Ecto neural progenitor cell (in vitro differentiated cells): ENCODE results near the gene CARD19.

Experiments
- DNase-seq: peaks from one replicate; pipeline ENCODE4 v3.0.0-alpha.2; 2018; ENCODE audit warnings: low spot score

Gene CARD19, protein sequence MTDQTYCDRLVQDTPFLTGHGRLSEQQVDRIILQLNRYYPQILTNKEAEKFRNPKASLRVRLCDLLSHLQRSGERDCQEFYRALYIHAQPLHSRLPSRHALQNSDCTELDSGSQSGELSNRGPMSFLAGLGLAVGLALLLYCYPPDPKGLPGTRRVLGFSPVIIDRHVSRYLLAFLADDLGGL

GRCh38 chr9:93096131-93096802 lies at the start of gene CARD19:
CARD19 (plus strand) TSS chr9:93096217; CDS start chr9:93096346, 129 bp downstream.
- DNase-seq = no peak

- no peak for DNase-seq
Measured at GRCh38 chr9:93048566-93049448, 47.2 kb upstream of the CARD19 start.

DNA sequence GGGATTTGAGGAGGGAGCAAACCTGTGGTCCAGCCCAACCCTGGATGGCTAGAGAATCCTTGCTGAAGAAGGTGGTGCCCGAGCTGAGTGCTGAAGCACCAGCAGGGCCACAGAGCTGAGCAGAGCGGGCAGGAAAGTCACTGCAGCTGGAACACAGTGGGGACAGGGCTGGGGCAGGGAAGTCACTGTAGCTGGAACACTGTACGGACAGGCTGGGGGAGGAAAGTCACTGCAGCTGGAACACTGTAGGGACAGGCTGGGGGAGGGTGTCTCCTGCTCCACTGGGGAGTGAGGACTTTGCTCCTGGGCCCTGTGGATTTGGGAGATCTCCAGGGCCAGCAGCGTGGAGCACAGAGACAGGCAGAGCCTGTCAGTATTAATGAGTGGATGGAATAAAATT lies 46.5 kb upstream of the CARD19 start:
- no peak for DNase-seq

DNA sequence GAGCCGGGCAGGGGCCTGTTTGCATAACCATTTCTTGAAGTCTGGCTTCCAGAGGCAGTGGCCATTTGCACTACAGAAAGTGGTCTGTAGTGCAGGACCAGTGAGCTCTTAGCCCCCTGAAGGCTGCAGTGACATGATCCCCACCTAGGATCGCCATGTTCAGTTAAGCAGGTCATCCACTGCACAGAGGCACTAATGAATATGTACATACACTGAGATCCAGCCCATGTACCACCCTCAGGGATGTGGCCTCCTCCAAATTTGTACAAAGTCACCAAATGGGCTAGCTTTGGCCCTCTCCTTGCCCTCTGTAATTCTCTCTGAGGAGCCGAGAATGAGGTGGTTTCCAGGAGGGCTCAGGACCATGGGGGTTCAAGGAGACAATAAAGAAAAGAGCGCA lies 45.8 kb upstream of the CARD19 start:
- DNase-seq = no peak

- DNase-seq = no peak
Measured at GRCh38 chr9:93051680-93052089, 44.3 kb upstream of the CARD19 start.

DNA sequence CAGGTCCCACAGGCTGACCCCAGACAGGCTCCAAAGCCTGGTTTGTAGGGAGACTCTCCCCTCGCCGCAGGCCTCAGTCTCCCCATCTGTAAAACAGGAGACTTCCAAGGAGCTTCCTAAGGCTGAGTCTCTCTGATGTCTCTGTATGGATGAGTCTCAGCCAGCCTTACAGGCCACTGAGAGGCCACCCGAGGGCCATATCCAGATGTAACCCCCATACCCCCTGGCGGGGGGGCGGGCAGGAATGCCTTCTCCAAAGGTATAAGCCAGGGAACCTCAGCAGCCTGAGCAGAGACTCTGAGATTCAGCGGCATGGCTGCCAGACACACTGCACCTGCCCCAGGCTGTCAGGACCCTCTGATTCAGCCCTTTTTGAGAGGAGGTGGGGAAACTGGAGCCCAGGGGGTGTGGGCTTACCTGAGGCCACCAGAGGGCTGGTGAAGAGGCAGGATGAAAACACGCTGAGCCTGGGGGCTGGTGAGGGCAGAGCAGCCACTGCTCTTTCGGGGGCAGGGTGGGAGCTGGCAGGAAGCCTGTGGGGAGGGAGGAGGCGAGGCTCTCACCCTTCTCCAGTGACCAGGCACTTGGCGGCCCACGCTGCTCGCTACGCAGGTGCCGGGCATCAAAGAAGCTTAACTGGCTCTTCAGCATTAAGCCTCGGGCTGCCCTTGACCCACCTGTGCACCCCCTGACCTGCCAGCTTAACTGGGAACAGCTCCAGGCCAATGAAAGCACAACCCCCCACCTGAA lies 43.1 kb upstream of the CARD19 start:
- DNase-seq = no peak

DNA sequence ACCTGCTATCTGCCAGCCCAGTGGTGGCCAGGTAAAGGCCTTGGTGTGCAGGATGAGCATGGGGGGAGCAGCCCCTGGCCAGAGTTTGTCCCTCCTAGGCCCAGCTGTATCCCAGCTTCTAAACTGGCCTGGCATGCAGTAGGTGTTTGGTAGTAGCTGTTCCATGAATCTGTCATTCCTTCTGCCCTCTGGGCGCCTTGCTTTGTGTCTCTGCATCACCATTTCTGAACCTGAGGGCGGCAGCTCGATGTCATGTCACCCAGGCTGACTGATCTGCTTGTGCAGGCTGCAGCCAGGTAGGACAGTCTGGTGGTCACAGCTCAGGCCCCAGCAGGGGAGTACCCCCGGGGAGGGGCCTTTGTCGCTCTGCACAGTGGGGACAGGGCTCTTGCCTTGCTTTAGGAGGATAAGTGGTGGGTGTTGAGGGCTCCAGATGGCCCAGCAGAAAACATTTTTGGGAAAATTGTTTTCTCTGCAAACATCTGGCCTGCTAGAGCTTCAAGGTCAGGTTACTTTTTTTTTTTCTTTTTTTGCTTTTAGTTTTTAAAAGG lies 42.2 kb upstream of the CARD19 start:
- no peak for DNase-seq

DNA sequence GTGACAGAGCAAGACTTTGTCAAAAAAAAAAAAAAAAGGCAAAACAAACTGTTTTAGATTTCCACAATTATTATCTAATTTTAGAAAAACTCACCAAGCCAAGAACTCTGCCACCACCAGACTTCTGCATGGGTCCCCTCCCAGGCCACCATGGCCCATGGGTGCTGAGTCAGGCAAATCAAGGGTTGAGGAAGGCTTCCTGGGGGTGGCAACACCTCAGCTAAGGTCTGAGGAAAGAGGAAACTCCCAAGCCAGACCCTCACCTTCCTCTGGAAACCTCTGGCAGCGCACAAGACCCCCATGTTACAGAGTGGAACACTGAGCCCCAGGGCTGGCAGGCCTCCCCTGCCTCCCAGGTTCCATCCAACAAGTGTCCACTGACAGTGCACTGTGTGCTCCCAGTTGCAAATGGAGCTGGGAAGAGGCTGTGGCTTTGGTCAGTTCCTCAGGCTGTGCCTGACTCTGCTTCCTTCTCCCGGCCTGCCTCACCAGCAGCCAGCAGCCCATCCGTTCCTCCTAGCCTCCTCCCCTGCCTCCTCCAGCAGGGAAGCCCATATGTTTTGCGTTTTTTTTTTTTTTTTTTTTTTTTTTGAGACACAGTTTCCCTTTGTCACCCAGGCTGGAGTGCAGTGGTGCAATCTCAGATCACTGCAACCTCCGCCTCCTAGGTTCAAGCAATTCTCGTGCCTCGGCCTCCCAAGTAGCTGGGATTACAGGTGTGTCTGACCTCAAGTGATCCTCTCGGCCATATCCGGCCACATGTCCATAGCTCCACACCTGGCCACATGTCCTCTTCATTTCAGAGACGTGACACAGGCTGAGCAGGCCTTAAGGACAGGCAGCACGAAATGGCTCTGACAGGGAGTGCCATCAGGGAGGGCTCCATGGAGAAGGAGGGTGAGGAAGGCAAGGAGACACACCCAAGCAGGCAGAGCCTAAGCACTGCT lies 41.0 kb upstream of the CARD19 start:
- no peak for DNase-seq

DNA sequence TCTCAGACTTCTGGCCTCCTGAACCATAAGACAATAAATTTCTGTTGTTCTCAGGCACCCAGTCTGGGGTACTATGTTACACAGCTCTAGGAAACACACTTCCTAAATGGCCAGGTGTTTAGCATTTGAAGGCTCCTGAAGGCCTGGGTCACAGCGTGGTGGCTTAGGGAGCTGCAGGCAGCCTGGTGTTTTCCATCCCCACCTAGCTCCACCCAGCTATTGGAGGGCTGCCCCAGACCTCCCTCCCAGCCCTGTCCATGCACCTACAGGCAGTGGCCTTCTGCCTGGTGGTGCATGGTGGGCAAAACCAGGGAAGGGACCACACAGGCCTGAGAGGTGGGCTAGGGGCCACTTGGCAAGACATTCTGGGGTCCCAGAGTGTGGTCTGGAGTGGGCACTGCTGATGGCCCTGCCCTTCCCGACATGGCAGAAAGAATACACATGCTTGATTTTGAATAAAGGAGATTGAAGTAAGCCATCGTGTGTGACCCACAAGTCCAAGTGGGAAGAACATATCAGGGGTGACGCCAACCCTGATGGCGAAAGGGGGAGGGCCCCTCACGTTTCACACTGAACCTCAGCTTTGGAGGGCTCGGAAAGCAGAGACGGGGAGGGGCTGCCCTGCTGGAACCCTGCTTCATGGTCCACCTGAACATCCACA lies 38.8 kb upstream of the CARD19 start:
- DNase-seq = no peak

DNA sequence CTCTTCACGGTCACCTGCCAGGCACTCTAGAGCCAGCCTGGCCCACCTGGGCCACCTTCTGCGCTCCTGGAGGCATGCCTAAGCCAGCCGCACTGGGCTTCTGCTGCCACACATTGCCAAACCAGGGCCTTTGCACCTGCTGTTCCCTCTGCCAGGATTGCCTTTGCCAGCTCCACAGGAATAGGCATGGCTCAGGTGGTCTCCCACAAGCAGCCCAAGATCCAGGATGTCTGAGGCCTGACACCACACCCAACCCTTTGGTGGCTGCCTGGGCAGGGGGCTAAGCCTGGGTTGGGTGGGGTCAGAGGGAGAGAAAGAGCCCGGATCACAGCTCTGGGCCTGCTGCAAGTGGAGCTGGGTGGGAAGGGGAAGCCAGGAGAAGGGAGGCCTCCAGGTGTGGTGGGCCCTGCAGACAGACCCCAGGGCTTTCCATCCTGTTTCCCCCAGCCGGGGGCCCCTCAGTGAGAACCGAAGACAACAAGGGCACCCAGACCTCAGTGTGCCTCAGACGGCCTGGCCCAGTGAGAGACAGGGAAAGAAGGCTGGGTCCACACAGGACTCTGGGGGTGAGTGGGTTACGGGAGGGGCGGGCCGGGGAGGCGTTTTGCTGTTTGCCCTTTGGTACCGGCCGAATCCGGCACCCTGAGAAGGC lies 38.2 kb upstream of the CARD19 start:
- DNase-seq = no peak

DNA sequence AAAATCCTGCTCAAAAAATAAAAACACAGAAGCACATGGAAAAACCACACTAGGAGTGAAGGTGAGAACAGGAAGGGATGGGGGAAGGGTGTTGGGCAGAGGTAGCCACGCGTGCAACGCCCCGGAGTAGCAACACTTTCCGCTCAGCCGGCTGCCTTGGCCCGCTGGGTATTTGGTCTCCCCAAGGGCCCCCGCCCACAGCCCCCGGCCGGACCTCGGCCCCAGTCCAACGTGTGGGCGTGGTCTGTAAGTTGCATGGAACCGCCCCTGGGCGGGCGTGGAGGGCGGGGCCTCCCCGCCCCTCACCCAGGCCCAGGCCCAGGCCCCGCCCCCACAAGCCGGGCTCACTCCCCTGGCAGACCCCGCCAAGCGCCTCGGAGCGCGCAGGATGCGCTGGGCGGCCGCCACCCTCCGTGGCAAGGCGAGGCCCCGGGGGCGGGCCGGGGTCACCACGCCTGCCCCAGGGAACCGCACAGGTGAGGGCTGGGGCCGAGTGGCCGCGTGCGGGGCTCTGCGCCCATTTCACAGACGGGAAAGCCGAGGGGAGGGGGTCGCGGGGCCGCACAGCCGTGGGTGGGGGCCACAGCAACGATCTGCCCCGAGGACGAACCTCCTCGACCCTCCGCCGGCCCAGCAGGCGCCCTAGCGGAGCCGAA lies 37.5 kb upstream of the CARD19 start, which contains the start of gene SUSD3:
SUSD3 (plus strand) TSS at position 347 of the 656 bp plus-strand sequence; CDS start at position 389, 42 bp downstream.
- DNase-seq = peak; percentile 86

DNA sequence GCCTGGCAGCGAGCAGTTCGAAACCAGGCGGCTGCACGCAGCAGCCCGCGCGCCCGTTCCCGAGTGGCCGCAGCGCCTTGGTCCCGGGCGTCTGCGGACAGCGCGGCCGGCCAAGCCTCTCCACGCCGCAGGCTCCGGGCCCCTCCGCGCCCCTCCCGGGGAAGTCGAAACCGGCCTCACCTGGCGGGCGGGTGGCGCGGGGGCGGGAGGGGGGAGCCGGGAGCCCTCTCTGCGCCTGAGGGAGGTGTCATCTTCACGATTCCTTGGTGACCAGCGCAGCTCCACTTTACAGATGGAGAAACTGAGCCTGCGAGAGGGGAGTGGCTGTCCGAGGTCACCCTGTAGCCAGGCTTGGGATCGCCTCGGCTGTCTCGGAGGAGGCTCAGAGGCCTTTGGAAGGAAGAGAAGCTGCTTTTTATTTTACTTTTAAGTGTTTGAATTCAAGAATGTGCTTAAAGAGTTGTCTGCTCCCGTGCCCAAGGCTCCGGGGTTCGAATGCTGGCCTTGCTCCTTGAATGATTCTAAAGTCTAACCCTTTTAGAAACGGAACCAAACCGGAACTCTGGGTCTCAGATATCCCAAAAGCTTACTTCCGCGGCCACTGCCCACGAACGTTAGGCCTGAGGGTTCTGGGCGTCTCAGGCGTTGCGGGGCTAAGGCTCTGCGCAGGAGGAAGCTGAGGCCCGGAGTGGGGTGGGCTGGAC lies 36.9 kb upstream of the CARD19 start:
- DNase-seq = no peak

- DNase-seq = no peak
Measured at GRCh38 chr9:93059715-93060578, 36.1 kb upstream of the CARD19 start.

- no peak for DNase-seq
Measured at GRCh38 chr9:93060746-93061259, 35.2 kb upstream of the CARD19 start.

DNA sequence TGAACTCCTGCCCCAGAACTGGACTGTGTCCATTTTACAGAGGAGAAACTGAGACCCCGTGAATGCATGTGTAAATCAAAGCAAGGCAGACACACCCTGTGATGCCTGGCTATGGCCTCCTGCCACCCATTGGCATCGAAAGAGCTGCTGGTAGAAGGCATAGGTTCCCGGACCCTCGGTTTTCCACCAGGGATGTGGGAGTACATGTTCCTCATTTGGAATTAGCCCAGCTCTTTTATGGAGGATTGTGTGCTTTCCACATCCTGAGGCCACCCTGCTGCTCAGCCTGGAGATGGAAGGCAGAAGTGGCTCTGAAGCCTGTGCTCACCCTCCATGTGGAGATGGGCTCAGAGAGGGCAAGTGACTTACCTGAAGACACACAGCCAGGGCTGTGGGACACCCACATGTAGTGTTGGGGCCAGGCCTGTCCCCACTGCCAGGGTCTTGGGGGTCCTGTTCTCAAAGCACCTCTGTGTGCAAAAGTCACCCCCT lies 34.7 kb upstream of the CARD19 start:
- no peak for DNase-seq

GRCh38 chr9:93061791-93062763 lies 33.9 kb upstream of the CARD19 start:
- DNase-seq = no peak
